Psoas muscle (tissue), 8 donors: Measurements from ENCODE around the gene FAS. TPM values are rescaled to one million over a fixed set of nuclear protein-coding genes. Genes with fewer than 3 reads are reported as not detected.

Experiments
- ATAC-seq, 4 donors: fragments of 200-7000 bp; cut with Tn5 transposase; one replicate each; pipeline ENCODE4 v1.9.1; 2020; ENCODE audit warnings: moderate library complexity in 3 of 4, mild to moderate bottlenecking in 2 of 4
- DNase-seq, 2 donors: peaks; one replicate each; pipeline ENCODE4 v3.0.0-alpha.2; 2020
- H3K27ac ChIP-seq: fragments of 200-600 bp; one replicate; pipeline ENCODE4 v1.8.0; 2022
- H3K27me3 ChIP-seq, 3 donors: fragments of 200-600 bp in 1 of 3; one replicate each; pipeline versions ENCODE4 v1.6.1 to v1.8.0; 2013 to 2022; ENCODE audit warnings: low read length in 2 of 3, mild to moderate bottlenecking in 2 of 3, moderate library complexity in 1 of 3; ENCODE audit not compliant: insufficient read depth in 3 of 3
- H3K36me3 ChIP-seq, 2 donors: fragments of 200-600 bp in 1 of 2; one replicate each; pipeline versions ENCODE4 v1.6.1 to v1.8.0; 2013 to 2022; ENCODE audit warnings: low read depth in 1 of 2, mild to moderate bottlenecking in 1 of 2, moderate library complexity in 1 of 2; ENCODE audit not compliant: insufficient read depth in 1 of 2
- H3K4me1 ChIP-seq: fragments of 200-600 bp; one replicate; pipeline ENCODE4 v1.8.0; 2022
- H3K4me3 ChIP-seq: fragments of 200-600 bp; one replicate; pipeline ENCODE4 v1.8.0; 2022; ENCODE audit warnings: mild to moderate bottlenecking
- H3K9me3 ChIP-seq: fragments of 200-600 bp; one replicate; pipeline ENCODE4 v1.8.0; 2022
- CTCF ChIP-seq: fragments of 200-600 bp; IDR thresholded peaks from one replicate; pipeline ENCODE4 v1.8.0; 2022; ENCODE audit warnings: antibody characterized with exemption
- WGBS, 3 donors: extraction: QIAGEN DNeasy Blood & Tissue Kit; methylation state at CpG; one replicate each; pipeline versions ENCODE4 v1.1.6 to v1.1.7; 2013; 5-methylcytosine and 5-hydroxymethylcytosine counted together
- intact Hi-C, 2 donors: fragments of 100-400 bp; cut with DNase I; formaldehyde crosslinking; loops; one replicate each; pipeline versions ENCODE4 v1.11.0 to v1.14.2; 2022
- long read RNA-seq, 2 donors: library from polyadenylated mRNA; unstranded; transcript quantifications; one replicate each; pipeline ENCODE4 v2.0.0, GENCODE V29; 2021
- polyA plus RNA-seq, 3 donors: library from polyadenylated mRNA; stranded (reverse); fragments of 200-250 nt; gene quantifications; one replicate each; pipeline ENCODE4 v1.2.3, GENCODE V29; 2013
- total RNA-seq, 4 donors: library from RNA; stranded (reverse); fragmentation: NEBNext Ultra II Directional in 2 of 4; extraction: Animal tissue kit (Norgen Biotek cat#: 25700) in 2 of 4; gene quantifications; one replicate each; pipeline versions ENCODE4 v1.2.1 to v1.2.4, GENCODE V29; 2021 to 2023
- donor health status: healthy with polysubstance abuse.
- donor health status: DM: no; HTN: no; CAD: no; lungs with moderate emphysema.
- donor health status: Bipolar disorder and iron deficiency.
- donor health status: healthy.
- donor health status: DM: yes; HTN: yes; CAD: no.
- donor health status: DM: no; HTN: no; CAD: no.
- donor health status: DM: no; HTN: no; CAD: no.
- donor health status: DM: yes; HTN: yes; CAD: no.

Gene FAS
- total RNA-seq (1 to 10 TPM; 1.6 to 3.8 (median 2.6) TPM), polyA plus RNA-seq (1 to 10 TPM; 1.1 to 3.8 (median 1.4) TPM)
- long read RNA-seq, donor 1, partial matches to known transcripts, result 0 of 5 reads
- long read RNA-seq, donor 1, other reads (novel, unspliced or antisense), result 0 of 5 reads
- long read RNA-seq, donor 2, partial matches to known transcripts, result 0 of 3 reads
- long read RNA-seq, donor 2, other reads (novel, unspliced or antisense), result 2 of 3 reads

DNA sequence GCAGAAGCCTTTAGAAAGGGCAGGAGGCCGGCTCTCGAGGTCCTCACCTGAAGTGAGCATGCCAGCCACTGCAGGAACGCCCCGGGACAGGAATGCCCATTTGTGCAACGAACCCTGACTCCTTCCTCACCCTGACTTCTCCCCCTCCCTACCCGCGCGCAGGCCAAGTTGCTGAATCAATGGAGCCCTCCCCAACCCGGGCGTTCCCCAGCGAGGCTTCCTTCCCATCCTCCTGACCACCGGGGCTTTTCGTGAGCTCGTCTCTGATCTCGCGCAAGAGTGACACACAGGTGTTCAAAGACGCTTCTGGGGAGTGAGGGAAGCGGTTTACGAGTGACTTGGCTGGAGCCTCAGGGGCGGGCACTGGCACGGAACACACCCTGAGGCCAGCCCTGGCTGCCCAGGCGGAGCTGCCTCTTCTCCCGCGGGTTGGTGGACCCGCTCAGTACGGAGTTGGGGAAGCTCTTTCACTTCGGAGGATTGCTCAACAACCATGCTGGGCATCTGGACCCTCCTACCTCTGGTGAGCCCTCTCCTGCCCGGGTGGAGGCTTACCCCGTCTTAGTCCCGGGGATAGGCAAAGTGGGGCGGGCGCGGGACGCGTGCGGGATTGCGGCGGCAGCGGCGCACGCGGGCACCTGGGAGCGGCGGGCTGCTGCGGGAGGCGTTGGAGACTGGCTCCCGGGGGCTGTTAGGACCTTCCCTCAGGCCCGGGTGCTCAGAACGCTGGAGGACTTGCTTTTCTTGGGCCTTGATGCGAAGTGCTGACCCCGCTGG is at the start of gene FAS:
FAS (plus strand) TSS at position 415 of the 777 bp plus-strand sequence; CDS start at position 494, 79 bp downstream.
- ATAC-seq (peak; percentile 74 to 84 (median 81)), DNase-seq (peak; percentile 72 to 81)
- no peak for TF ChIP-seq CTCF
- H3K27me3 ChIP-seq, result no peaks in the 10 kb centered on the region
- H3K4me1 ChIP-seq, result peaks cover 4% of the 10 kb centered on the region
- peak within 1 kb of the TSS; percentile 79 for H3K27ac ChIP-seq
- H3K4me3 ChIP-seq, result peak within 1 kb of the TSS; percentile 92
- intact Hi-C loops, result no loop called here
- no peaks in the 10 kb centered on the region for H3K9me3 ChIP-seq
- 1 to 2% (median 1%) methylated on average over 46 to 51 of the region's 51 CpGs for WGBS, 3 donors
- no peaks in the 10 kb centered on the region for H3K36me3 ChIP-seq

DNA sequence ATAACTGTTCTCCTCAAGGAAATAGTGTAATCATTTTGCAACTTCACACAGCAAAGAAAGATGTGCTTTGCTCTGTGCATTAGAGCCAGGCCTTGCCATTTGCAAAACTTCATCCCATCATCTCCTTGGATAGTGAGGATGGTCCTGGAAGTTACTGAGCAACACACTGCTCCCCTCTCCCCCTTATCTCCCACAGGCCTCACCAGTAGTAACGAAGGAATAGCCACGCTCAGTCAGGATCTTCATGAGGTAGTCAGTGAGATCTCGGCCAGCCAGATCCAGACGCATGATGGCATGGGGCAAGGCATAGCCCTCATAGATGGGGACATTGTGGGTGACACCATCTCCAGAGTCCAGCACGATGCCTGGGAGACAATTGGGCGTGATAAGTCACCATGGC is 49.6 kb upstream of the FAS start:
- no peaks in the 10 kb centered on the region for H3K4me1 ChIP-seq
- intact Hi-C loops, result no loop called here
- H3K9me3 ChIP-seq, result no peaks in the 10 kb centered on the region
- no peak for TF ChIP-seq CTCF
- H3K4me3 ChIP-seq, result no peak overlapping the region
- 84 to 87% (median 85%) methylated on average over 6 of the region's 6 CpGs for WGBS, 3 donors
- H3K36me3 ChIP-seq, result peaks cover 0 to 18% of the 10 kb centered on the region in 2 donors
- ATAC-seq (no peak), DNase-seq (no peak)
- peaks cover 0 to 2% (median 0%) of the 10 kb centered on the region in 3 donors for H3K27me3 ChIP-seq
- no peak overlapping the region for H3K27ac ChIP-seq

DNA sequence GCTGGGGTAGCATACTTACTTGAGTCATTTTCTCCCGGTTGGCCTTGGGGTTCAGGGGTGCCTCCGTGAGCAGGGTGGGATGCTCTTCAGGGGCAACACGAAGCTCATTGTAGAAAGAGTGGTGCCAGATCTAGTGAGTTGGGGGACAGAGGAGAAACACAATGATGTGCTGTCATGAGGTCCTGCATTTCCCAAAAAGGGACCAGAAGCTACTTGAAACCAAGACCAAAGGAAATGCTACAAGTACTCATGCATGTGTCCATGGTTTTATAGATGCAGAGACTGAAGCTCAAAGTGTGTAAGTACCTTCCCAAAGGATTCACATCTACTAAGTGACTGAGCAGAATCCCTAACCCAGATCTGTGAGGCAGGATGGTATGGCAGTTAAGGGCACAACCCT is 46.8 kb upstream of the FAS start:
- no peak overlapping the region for H3K27ac ChIP-seq
- no peak overlapping the region for H3K4me3 ChIP-seq
- H3K36me3 ChIP-seq, result peaks cover 0 to 15% of the 10 kb centered on the region in 2 donors

DNA sequence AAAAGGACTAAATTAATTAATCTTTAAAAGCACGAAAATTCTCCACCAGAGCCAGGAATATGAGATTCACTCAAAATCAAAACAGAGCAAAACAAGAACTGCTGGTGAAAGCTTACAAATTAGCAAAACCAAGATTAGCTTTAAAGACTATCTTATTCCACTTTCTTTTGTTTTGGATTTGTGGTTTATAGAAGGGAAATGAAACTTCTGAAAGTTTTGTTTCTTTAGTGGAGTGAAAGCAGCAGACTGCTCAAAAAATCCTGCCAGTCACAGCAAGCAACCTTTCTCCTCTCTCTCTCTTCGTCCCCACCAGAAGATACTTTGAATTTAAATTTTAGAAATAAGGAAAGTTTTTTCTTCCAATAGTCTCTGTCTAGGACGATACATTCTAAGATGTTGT is 45.8 kb upstream of the FAS start:
- Histone ChIP-seq H3K4me1 (no peaks in the 10 kb centered on the region), H3K4me3 (no peak overlapping the region), H3K27ac (no peak overlapping the region), H3K36me3 (peaks cover 0 to 15% of the 10 kb centered on the region in 2 donors), H3K9me3 (no peaks in the 10 kb centered on the region), H3K27me3 (peaks cover 0 to 2% (median 0%) of the 10 kb centered on the region in 3 donors)
- ATAC-seq (no peak), DNase-seq (no peak)
- intact Hi-C loops, result no loop called here
- TF ChIP-seq CTCF, result no peak
- 70 to 81% (median 78%) methylated on average over 3 of the region's 3 CpGs for WGBS, 3 donors

More for the DNA sequence above, 46.8 kb upstream of the FAS start:
- intact Hi-C loops, result no loop called here
- 87 to 100% (median 90%) methylated on average over 3 of the region's 3 CpGs for WGBS, 3 donors
- DNase-seq, result no peak
- Histone ChIP-seq H3K9me3 (no peaks in the 10 kb centered on the region), H3K4me1 (no peaks in the 10 kb centered on the region), H3K27me3 (peaks cover 0 to 2% (median 0%) of the 10 kb centered on the region in 3 donors)
- no peak for TF ChIP-seq CTCF
- ATAC-seq, result no peak
